ENCODE results near the gene UPB1. TPM values are rescaled to one million over a fixed set of nuclear protein-coding genes. Genes with fewer than 3 reads are reported as not detected.

UPB1 gene
- total and polyA plus RNA-seq, 10 of the 15 experiments (the other 5 are each of a cell fraction or from before 2014, with no cell fraction given), result 0.89 to 20.5 (median 3.1) TPM

DNA sequence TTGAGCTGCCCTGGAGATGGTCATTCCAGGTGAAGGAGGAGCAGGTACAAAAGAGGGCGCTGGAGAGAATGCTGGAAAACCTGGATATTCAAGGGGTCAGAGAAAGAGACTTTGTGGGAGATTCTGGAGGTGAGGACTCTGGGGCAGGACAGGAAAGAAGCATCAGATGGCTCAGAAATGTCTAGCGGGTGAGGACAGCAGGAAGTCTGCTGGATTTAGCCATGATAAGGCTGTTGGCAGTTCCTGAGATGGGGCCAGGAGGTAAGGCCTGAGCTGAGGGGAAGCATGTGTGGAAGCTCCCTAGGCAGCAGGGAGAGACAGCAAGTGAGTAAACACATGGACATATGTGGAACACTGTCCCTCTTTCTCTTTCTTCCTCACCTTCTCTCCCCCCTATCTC lies 1.5 kb downstream of the UPB1 start (continued):
- TF ChIP-seq PKNOX1 (IDR thresholded peaks at IDR 0.05) (no peak), CREB1 (IDR thresholded peaks at IDR 0.05; ENCODE audit: low read depth) (no peak), ZNF384 (IDR thresholded peaks at IDR 0.05; ENCODE audit: borderline replicate concordance, low read depth, low read length) (no peak), HCFC1 (IDR thresholded peaks at IDR 0.05; ENCODE audit: low read length) (no peak), BRCA1 (IDR thresholded peaks at IDR 0.05; ENCODE audit: low read depth, low read length) (no peak)
- TF ChIP-seq, protein P1, sequence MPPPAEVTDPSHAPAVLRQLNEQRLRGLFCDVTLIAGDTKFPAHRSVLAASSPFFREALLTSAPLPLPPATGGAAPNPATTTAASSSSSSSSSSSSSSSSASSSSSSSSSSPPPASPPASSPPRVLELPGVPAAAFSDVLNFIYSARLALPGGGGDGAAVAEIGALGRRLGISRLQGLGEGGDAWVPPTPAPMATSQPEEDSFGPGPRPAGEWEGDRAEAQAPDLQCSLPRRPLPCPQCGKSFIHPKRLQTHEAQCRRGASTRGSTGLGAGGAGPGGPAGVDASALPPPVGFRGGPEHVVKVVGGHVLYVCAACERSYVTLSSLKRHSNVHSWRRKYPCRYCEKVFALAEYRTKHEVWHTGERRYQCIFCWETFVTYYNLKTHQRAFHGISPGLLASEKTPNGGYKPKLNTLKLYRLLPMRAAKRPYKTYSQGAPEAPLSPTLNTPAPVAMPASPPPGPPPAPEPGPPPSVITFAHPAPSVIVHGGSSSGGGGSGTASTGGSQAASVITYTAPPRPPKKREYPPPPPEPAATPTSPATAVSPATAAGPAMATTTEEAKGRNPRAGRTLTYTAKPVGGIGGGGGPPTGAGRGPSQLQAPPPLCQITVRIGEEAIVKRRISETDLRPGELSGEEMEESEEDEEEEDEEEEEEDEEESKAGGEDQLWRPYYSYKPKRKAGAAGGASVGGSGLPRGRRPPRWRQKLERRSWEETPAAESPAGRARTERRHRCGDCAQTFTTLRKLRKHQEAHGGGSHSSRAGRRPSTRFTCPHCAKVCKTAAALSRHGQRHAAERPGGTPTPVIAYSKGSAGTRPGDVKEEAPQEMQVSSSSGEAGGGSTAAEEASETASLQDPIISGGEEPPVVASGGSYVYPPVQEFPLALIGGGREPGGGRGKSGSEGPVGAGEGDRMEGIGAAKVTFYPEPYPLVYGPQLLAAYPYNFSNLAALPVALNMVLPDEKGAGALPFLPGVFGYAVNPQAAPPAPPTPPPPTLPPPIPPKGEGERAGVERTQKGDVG (CRISPR knock-in tag; IDR thresholded peaks at IDR 0.05), result no peak

- no TSS peak for BruUV-seq (replicated peaks)
- H3K9ac ChIP-seq (ENCODE audit: control insufficient read depth, insufficient read depth, low read length), result no peak overlapping the region
- H3K27ac ChIP-seq (ENCODE audit: control insufficient read depth, insufficient read depth), result no peak overlapping the region
- H3K4me1 ChIP-seq (ENCODE audit: control insufficient read depth, insufficient read depth, low read length), result peaks cover 4% of the 10 kb centered on the region
- no peak for DNase-seq (ENCODE audit: low read depth, low spot score)
- H3K4me2 ChIP-seq (ENCODE audit: control insufficient read depth, insufficient read depth), result no peak overlapping the region
- WGBS (ENCODE audit: insufficient coverage, insufficient replicate concordance, low lambda C conversion rate, missing lambda C conversion rate), result 50% methylated on average over 2 of the region's 2 CpGs
- no peak overlapping the region for H3K4me3 ChIP-seq
- FAIRE-seq, result no peak
- H2AFZ ChIP-seq (ENCODE audit: control insufficient read depth, low read depth, low read length), result no peak overlapping the region
- H4K20me1 ChIP-seq (ENCODE audit: control insufficient read depth, insufficient read depth), result no peaks in the 10 kb centered on the region
- no peaks in the 10 kb centered on the region for H3K9me3 ChIP-seq (replicated peaks; ENCODE audit: control insufficient read depth, insufficient read depth, low read length)
- intact Hi-C loops (cut with micrococcal nuclease; ENCODE audit: unreplicated experiment) (no loop called here), in situ Hi-C loops (cut with MboI) (no loop called here)
- H3K27me3 ChIP-seq (replicated peaks in 1 of 2; ENCODE audit: control insufficient read depth in 2 of 2, insufficient read depth in 2 of 2, low read length in 1 of 2), result no peaks in the 10 kb centered on the region; a peak in 1 of 4 replicates
- ChIA-PET RAD21 (ENCODE audit: unreplicated experiment) (interaction anchor here (1.3 kb wide), 1 partner anchor 23 kb away, joined by 3 read pairs; no protein-coding TSS in a partner anchor), CTCF (interaction anchor here (1.2 to 14.8 kb wide), 3 partner anchors 12 to 68 kb away, joined by 3 to 332 read pairs (median 12); partner anchors contain the start of gene ADORA2A), SMC1A (ENCODE audit: uncharacterized antibody, unreplicated experiment) (interaction anchor here (1.2 to 1.4 kb wide), 2 partner anchors 13 to 32 kb away, joined by 3 to 5 read pairs; no protein-coding TSS in a partner anchor), POLR2A (no interaction called here)
- H3K36me3 ChIP-seq (ENCODE audit: control insufficient read depth in 2 of 2, insufficient read depth in 2 of 2, low read length in 1 of 2), result no peaks in the 10 kb centered on the region
- no peaks in the 10 kb centered on the region for H3K79me2 ChIP-seq (ENCODE audit: control insufficient read depth, insufficient read depth, low read length)
- no peak for ATAC-seq
- TF ChIP-seq YBX1 (IDR thresholded peaks at IDR 0.05), result no peak
- TF ChIP-seq, protein P2, sequence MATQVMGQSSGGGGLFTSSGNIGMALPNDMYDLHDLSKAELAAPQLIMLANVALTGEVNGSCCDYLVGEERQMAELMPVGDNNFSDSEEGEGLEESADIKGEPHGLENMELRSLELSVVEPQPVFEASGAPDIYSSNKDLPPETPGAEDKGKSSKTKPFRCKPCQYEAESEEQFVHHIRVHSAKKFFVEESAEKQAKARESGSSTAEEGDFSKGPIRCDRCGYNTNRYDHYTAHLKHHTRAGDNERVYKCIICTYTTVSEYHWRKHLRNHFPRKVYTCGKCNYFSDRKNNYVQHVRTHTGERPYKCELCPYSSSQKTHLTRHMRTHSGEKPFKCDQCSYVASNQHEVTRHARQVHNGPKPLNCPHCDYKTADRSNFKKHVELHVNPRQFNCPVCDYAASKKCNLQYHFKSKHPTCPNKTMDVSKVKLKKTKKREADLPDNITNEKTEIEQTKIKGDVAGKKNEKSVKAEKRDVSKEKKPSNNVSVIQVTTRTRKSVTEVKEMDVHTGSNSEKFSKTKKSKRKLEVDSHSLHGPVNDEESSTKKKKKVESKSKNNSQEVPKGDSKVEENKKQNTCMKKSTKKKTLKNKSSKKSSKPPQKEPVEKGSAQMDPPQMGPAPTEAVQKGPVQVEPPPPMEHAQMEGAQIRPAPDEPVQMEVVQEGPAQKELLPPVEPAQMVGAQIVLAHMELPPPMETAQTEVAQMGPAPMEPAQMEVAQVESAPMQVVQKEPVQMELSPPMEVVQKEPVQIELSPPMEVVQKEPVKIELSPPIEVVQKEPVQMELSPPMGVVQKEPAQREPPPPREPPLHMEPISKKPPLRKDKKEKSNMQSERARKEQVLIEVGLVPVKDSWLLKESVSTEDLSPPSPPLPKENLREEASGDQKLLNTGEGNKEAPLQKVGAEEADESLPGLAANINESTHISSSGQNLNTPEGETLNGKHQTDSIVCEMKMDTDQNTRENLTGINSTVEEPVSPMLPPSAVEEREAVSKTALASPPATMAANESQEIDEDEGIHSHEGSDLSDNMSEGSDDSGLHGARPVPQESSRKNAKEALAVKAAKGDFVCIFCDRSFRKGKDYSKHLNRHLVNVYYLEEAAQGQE (IDR thresholded peaks at IDR 0.05; ENCODE audit: low read depth, low read length), result no peak
- no peak for TF ChIP-seq RELA (IDR thresholded peaks at IDR 0.05; ENCODE audit: borderline replicate concordance, partially characterized antibody)
- TF ChIP-seq SP1 (IDR thresholded peaks at IDR 0.05; ENCODE audit: low read depth, low read length), result no peak
- TF ChIP-seq, protein P3, sequence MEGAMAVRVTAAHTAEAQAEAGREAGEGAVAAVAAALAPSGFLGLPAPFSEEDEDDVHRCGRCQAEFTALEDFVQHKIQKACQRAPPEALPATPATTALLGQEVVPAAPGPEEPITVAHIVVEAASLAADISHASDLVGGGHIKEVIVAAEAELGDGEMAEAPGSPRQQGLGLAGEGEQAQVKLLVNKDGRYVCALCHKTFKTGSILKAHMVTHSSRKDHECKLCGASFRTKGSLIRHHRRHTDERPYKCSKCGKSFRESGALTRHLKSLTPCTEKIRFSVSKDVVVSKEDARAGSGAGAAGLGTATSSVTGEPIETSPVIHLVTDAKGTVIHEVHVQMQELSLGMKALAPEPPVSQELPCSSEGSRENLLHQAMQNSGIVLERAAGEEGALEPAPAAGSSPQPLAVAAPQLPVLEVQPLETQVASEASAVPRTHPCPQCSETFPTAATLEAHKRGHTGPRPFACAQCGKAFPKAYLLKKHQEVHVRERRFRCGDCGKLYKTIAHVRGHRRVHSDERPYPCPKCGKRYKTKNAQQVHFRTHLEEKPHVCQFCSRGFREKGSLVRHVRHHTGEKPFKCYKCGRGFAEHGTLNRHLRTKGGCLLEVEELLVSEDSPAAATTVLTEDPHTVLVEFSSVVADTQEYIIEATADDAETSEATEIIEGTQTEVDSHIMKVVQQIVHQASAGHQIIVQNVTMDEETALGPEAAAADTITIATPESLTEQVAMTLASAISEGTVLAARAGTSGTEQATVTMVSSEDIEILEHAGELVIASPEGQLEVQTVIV (IDR thresholded peaks at IDR 0.05; ENCODE audit: borderline replicate concordance, partially characterized antibody), result no peak
- TF ChIP-seq SUZ12 (IDR thresholded peaks at IDR 0.05; ENCODE audit: unreplicated experiment), result no peak
- TF ChIP-seq CREM (IDR thresholded peaks at IDR 0.05; ENCODE audit: low read depth), result no peak
These were observed 2.7 kb downstream of the UPB1 start for GRCh38 chr22:24497841-24498258.

All from GM12878 (cell line).